Prostate gland (tissue), 2 donors: ENCODE data around the gene ASAP3.

Experiments
- POLR2A ChIP-seq: fragments of 450-650 bp; IDR thresholded peaks from one replicate; pipeline ENCODE4 v1.6.1; 2016; ENCODE audit warnings: antibody characterized with exemption, mild to moderate bottlenecking
- POLR2AphosphoS5 ChIP-seq: sonication (generic); formaldehyde crosslinking; IDR thresholded peaks from one replicate; pipeline ENCODE4 v1.6.1; 2017; ENCODE audit warnings: antibody characterized with exemption
- TF ChIP-seq, protein P1 (sequence below), 4 experiments: fragments of 200-600 bp in 2 of 4; fragments of 450-650 bp in 2 of 4; sonication (generic) in 2 of 4; IDR thresholded peaks; 1 replicate in 3 of 4; 2 replicates in 1 of 4; pipeline ENCODE4 v1.5.1; 2016 to 2019; ENCODE audit warnings: antibody characterized with exemption in 4 of 4, mild to moderate bottlenecking in 2 of 4, moderate library complexity in 2 of 4

DNA sequence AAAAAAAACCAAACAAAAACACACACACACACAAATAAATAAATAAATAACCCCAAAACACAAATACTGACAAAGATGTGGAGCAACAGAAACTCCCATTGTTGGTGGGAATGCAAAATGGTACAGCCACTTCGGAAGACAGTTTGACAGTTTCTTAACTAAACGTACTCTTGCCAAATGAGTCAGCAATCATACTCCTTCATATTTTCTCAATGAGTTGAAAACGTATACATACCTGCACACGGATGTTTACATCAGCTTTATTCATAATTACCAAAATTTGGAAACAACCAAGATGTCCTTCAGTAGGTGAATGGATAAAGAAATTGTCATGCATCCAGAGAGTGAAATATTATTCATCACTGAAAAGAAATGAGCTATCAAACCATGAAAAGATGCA, 23.5 kb downstream of the ASAP3 start:
- TF ChIP-seq, protein P1, sequence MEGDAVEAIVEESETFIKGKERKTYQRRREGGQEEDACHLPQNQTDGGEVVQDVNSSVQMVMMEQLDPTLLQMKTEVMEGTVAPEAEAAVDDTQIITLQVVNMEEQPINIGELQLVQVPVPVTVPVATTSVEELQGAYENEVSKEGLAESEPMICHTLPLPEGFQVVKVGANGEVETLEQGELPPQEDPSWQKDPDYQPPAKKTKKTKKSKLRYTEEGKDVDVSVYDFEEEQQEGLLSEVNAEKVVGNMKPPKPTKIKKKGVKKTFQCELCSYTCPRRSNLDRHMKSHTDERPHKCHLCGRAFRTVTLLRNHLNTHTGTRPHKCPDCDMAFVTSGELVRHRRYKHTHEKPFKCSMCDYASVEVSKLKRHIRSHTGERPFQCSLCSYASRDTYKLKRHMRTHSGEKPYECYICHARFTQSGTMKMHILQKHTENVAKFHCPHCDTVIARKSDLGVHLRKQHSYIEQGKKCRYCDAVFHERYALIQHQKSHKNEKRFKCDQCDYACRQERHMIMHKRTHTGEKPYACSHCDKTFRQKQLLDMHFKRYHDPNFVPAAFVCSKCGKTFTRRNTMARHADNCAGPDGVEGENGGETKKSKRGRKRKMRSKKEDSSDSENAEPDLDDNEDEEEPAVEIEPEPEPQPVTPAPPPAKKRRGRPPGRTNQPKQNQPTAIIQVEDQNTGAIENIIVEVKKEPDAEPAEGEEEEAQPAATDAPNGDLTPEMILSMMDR (IDR thresholded peaks at IDR 0.05): no peak
- TF ChIP-seq POLR2A: no peak
- TF ChIP-seq POLR2AphosphoS5: no peak
